Muscle of arm (tissue), 12 donors: ENCODE results near the gene GALT. TPM values are rescaled to one million over a fixed set of nuclear protein-coding genes. Genes with fewer than 3 reads are reported as not detected.

Experiments
- DNase-seq: peaks from one replicate; pipeline ENCODE4 v3.0.0-alpha.2; 2013
- polyA plus RNA-seq, 12 donors: library from polyadenylated mRNA; unstranded; fragments of 120-200 nt; gene quantifications; one replicate each; pipeline ENCODE4 v1.2.1, GENCODE V29; 2013; ENCODE audit not compliant: insufficient read length in 12 of 12

GALT gene
- polyA plus RNA-seq, 12 donors = 27.3 to 55.5 (median 38.8) TPM; not detected in 1

DNA sequence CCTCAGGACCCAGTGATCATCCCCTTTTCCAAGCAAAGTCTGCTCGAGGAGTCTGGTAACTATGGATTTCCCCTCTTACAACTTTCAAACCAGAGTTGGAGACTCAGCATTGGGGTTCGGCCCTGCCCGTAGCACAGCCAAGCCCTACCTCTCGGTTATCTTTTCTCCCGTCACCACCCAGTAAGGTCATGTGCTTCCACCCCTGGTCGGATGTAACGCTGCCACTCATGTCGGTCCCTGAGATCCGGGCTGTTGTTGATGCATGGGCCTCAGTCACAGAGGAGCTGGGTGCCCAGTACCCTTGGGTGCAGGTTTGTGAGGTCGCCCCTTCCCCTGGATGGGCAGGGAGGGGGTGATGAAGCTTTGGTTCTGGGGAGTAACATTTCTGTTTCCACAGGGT is 1.2 kb downstream of the GALT start:
- DNase-seq = no peak

DNA sequence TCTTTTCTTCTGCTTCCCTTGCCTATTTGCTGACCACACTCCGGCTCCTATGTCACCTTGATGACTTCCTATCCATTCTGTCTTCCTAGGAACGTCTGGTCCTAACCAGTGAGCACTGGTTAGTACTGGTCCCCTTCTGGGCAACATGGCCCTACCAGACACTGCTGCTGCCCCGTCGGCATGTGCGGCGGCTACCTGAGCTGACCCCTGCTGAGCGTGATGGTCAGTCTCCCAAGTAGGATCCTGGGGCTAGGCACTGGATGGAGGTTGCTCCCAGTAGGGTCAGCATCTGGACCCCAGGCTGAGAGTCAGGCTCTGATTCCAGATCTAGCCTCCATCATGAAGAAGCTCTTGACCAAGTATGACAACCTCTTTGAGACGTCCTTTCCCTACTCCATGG is 2.2 kb downstream of the GALT start:
- no peak for DNase-seq

DNA sequence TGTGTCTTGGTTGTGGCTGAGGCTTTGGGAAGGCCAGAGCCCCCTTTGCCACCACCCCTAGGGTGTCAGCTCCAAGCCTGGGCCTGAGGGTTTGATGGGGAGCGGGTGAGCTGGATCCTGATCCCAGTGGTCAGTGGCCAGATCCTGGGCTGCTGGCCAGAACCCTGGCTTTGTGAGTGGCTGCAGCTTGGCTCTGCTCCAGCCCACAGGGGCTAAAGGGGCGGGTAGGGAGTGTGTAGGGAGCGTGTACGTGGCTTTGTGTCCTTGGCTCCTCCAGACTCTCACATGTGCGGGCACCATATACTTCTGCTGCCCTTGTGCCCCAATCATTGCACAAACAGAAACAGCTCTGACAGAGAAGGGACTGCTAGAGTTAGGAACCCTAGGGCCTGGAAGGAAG is 4.3 kb downstream of the GALT start:
- DNase-seq = no peak

DNA sequence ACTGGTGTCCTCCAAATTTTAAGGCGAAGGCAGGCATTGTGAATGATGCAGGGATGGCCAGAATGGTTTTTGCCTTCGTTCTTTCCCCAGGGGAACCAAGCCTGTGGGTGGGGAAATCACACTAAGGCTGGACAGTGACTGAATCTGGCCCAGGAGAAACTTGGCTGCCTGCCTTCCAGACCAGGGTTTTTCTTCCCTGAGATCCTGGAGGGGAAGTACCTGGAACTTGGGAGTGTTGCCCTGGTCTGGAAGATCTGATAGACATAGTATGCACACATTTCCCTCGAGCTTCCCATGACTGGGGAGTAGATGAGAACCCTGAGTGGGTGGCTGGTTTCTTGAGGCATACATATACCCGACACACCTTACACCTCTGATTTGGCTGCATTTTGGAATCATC is 4.8 kb downstream of the GALT start:
- DNase-seq = no peak

DNA sequence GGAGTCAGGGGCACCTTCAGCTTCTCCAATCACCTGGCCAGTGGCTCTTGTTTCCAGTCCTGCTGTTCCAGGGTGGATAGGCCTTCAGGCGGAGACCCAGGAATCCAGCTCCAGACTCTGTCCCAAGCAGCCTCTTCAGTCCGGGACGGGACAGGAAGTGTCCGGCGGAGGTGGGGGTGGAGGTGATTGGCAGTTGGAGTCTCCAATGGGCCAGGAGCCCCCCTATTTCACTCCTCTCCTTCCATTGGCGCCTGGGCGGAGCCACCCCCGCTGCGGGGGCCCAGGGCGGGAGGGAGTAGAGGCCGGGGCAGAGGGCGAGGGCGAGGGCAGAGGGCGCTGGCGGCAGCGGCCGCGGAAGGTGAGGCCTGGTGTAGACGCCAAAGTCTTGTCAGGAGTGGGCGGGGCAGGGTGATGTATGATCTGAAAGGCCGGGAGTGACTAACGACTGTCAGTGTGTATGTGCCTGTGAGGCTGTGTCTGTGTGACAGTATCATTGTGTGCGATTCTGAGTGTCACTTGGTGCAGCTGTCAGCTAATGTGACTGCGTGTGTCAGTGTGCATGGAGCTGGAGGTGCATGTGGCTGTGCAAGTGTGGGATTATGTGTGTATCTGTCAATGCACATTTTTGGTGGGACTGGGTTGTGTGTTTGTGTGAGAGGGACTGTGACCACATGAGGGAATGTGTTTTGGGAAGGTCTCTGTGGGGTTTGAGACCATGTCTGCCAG is 5.6 kb downstream of the GALT start, which contains the start of gene IL11RA:
IL11RA (plus strand) TSS at position 310 of the 726 bp plus-strand sequence. CDS start 3,033 bp downstream, outside the sequence.
- peak; percentile 89 for DNase-seq

DNA sequence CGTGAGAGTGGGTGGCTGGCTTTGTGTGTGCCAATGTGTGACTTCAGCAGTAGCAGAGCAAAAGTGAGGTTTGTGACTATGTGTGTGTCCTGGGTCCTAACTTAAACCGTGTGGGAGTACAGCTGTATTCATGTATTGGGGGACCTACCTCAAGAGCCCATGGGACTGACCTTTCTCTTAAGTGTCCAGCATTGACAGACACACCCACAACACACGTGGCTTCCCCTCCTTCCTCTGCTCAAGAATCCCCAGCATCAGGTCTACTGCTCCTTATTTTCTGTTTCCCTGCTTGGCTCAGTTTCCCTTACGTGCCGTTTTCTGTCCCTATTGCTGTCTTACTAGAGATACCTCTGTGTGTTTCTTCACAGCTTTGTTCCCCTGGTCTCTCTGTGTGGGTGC is 6.1 kb downstream of the GALT start:
- no peak for DNase-seq

DNA sequence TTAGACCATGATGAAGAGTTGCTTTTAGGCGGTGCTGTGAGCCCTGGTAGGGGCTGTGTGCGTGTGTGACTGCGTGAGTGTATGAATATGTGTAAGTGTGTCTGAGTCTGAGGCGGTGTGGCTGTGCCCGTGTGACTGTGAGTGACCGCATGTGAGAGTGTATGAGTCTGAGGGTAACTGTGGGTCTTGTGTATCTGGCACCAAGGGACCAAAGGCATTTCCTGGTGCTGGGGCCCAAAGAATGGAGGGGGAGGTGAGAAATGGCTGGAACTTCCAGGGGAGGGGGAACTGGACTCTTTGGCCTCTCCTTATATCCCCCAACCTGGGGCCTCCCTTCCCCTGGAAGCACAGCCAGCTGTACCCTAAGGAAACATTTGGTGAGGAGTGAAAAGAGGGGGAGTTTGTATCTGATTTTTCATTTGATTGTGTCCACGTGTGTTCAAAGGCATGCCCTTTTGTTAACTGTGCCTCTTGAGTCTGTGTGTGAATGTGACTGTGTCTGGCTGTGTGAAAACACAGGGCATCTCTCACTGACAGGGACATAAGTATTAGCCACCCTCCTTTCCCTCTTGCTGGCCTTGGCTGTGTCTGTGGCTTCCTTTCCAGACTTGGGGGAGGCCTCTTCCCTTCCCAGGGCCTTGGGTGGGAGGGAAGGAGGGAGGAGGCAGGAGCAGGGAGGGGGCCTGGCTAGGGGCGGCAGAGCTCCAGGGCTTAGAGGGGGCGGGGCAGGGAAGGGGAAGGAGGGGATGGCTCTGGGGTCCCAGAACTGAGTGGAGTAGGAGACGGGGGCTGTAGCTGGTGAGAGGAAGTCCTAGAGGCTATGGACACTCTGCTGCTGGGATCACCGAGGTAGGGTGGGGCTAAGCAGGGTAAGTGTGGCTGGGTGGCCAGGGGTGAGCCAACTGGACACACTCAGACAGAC is 6.9 kb downstream of the GALT start:
- DNase-seq = peak; percentile 77

DNA sequence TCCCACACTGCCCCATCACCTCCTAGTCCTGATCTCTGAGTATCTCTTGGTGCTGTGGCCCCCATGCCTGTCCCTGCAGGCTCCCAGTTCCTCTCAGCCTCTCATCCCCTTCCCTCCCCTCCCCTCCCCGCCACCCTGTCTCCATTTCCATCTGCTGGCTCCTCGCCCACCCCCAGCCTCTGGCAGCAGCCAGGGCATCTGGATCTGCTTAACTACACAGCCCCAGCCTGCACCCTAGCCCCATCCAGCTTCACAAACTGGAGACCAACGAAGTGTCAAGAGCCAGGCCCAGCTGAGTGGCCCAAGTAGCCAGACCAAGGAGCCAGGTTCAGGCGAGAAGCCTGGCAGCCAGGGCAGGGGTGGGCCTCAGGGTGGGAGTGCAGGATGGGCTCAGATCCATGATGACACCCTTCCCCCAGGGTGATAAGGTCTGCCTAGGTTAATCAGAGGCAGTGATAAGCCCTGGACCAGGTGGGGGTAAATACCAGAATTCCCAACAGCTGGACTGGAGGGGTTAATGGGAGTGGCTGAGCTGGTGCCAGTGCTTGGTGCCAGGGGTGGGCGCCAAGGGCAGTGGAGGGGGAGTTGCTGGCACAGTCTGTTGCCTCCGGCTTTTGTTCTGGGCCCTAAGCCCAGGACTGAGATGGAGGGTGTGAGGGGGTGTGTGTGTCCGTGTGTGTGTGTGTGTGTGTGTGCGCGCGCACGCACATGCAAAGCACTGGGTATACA is 8.0 kb downstream of the GALT start:
- peak; percentile 84 for DNase-seq

DNA sequence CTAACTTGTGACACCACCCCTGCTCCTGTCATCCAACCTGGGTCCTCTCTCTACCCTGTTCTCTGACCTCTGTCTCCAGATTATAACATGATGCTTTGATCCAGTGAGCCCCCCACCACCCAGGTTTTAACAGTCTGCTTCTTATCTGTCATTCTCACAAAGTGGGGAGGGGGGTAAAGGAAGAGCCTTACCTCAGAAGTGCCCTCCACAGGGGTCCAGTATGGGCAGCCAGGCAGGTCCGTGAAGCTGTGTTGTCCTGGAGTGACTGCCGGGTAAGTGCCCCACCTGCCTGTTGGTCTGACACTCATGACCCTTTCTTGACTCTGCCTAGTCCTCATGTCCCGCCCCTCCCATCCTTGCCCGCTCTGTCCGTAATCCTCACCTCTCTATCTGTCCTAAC is 8.9 kb downstream of the GALT start:
- DNase-seq = no peak

DNA sequence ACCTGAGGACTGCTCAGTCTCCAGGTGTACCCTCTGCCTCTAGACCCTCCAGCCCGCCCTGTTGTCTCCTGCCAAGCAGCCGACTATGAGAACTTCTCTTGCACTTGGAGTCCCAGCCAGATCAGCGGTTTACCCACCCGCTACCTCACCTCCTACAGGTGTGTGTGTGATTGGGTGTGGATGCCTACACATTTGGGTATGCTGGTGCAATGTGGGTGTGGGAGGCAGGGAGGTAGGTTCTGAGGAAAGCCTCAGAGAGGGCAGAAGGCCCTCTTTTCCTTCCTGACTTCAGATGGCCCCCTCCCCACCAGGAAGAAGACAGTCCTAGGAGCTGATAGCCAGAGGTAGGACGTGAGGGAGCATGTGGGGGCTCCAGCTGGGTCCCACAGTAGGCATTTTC is 10.5 kb downstream of the GALT start:
- no peak for DNase-seq

DNA sequence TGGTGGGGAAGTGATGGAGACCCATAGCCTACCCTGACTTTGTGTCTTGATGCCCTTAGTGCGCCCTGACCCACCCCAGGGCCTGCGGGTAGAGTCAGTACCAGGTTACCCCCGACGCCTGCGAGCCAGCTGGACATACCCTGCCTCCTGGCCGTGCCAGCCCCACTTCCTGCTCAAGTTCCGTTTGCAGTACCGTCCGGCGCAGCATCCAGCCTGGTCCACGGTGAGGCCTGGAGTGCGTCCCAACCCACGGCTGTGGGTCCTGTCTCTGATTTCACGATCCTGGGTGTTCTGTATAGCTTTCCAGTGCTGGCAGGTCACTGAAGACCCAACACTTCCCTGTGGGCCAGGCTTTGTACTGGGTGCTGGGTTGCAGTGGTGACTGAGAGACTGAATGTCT is 12.0 kb downstream of the GALT start:
- DNase-seq = no peak

DNA sequence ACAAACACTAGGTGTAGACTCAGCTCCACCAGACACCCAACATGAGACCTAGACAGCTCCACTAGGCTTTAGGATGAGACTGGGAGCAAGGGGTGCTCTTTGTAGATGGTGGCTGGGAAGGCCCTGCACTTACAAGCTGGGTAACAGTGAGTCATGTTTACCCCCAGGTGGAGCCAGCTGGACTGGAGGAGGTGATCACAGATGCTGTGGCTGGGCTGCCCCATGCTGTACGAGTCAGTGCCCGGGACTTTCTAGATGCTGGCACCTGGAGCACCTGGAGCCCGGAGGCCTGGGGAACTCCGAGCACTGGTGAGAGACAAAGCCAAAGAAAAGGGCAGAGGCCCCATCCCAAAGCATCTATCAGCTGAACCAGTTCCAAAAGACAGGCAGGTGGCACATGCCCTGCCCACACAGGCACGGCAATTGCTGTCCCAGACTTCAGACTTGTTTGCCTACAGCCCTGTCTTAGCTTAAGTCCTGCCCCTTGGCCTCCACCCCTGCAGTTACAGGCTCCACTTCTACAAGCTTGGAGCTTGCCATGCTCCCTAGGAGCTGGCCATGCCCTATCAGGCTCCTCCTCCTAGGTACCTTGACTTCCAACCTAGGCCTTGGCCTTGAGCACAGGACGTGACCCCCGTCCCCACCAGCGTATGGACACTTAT is 13.2 kb downstream of the GALT start:
- DNase-seq = no peak

DNA sequence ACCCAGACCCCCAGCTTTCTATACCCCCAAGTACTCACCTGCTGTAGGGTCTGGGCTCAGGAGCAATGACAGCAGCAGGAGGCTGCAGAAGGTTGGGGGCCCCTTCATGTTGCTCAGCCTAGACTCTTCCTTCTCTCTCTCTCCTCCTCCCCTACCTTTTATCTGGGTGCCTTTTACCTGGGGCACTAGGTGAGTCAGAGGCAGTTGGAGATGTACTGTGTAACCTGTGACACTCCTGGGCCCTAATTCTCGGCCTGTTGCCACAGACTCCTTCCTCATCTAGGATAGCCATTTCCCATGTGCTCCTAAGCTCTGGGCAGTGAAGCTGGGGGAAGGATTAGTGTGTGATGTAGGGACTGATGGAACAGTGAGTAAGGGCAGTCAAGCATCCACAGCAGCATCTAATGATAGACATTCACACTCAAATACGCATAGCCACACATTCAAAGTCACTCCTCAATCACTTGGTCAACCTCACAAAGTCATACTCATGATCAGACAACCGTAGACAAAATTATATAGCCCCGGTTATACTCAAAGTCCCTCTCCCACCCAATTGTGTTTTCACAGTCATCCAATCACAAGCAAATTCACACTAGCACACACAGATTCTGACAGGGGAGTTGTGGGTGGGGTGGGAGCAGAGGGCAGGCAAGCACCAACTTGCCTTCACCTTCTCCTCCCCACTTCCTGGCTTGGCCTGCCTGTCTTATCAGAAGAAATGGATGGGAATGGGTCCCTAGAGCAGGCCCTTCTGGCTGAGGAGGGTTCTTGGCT is 16.2 kb downstream of the GALT start, which contains the start of gene CCL27:
CCL27 (minus strand) TSS at position 132 of the 777 bp plus-strand sequence; CDS start at position 108, 24 bp downstream.
- DNase-seq = no peak

DNA sequence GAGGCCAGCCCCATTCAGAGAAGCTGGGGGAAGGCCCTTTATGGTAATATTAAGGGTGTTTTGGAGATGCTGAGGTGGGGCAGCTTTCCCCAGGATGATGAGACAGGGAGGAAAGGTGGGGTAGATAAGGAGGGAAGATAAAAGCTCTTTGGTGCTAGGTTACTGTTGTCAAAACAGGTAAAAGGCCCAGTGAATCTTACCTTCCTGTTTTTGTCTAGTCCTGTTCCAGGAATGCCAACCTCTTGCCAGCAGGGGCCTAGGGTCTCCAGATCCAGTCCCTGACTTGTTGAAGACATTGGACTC is 16.8 kb downstream of the GALT start:
- no peak for DNase-seq

DNA sequence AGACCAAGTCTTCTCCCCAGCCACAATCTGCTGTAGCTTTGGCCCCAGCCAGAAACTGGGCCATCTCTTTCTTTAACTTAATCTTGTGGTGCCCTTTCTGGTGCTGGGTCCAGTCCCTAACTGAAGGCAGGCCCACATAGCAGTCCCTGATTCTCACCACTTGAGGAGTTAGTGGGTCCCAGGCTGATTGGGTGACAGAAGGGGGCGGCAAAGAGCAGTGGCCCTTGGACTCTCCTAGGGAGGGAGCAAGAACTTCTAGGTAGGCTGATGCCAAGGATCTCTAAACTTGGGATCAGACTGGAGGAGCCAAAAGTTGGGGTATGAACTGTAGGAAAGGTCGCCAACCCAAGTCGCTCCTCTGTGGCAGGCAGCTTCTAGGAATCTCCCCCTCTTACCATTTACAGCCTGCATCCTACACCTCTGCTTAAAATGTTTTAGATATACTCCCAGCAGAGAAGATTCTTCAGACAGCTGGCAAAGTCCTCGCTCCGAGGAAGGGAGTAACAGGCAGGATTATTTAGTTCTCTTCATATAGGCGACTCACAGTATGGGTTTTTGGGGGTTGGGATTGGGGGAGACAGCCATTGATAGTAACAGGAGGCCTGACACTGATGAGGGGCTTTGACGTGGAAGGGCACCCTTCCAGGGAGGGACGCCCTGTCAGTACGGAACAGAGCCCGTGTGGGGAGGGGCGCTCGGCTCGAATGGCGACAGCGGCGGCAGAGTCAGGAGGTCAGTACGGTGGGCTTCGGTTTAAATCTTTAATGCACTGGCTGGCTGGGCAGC is 18.0 kb downstream of the GALT start:
- DNase-seq = peak; percentile 73

DNA sequence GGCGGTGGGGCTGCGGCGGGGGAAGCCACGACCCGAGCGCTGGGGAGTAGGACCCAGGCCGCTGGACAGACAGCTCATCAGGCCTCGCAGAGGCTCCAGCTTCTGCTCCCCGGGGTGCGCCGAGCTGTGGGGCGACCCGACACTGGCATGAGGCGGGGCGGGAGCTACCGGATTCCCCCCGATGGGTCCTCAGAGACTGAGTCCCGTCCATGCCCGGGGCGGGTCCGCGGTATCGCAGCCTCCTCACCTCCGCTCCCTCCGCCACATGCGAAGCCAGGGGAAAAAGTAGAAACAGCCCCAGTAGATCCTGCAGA is 18.5 kb downstream of the GALT start:
- no peak for DNase-seq

DNA sequence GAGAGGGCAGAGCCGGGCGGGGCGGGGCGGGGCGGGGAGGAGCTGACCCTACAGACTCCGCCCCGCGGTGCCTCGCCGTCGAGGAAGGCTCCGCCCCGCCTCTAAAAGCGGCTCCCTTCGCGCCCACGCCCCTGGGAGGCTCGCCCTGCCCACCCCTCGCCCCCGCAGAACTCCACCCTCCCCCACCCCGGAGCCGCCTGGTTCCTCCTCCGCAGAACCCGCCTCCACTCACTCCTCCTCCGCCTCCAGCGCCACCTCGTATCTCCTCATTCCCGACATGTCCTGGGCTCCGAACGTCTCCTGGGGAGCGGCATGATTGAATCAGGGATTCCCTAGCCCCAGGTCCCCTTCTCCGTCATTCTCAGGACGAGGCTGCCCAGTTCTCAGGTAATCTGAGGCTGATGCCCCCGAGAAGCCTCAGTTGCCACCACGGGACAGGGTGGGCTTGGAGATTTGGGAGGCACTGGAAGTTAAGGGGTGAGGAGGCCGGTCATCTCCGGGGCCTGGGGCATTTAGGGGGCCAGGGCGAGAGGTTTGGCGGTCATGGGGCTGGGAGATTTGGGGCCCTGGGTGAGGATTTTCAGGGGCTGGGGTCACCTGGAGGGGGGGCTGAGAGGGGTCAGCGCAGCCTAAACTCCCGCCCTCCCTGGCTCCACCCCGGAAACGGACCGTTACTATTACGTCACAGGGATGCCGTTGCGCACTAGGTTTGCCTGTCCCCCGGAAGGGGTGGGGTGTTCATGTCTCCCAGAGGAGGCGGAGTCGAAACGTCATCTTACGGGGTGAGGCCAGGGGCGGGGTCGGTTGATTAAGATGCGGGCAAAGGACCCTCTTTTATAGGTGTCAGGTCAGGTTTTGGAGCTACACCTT is 19.1 kb downstream of the GALT start:
- DNase-seq = peak; percentile 95

DNA sequence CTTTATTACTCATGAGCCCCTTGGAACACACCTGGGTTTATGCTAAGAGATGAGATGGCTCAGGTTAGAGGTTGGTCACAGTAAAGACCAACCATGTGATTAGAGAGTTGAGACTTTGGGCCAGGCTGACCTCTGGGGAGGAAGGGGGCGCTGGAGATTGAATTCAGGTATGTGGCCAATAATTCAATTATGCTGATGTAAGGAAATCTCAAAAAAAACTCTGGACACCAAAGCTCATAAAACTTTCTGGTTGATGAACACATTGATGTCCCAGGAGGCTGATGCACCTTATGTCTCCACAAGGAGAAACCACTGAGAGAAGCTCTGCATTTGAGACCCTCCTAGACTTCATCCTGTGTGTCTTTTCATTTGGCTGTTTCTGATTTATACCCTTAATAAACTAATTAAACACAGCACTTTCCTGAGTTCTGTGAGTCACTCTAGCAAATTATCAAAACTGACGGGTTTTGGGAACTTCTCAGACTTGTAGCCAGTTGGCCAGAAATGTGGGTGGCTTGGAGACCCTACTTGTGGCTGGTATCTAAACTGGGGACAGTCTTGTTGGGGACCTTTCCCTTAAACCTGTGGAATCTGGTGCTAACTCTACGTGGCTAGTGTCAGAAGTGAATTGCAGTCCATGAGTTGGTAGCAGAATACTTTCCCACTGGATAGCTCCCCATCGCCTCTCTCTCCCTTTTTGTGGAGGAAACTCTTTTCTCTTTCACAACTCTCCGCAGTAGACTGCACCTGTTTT is 23.5 kb downstream of the GALT start:
- DNase-seq = no peak

DNA sequence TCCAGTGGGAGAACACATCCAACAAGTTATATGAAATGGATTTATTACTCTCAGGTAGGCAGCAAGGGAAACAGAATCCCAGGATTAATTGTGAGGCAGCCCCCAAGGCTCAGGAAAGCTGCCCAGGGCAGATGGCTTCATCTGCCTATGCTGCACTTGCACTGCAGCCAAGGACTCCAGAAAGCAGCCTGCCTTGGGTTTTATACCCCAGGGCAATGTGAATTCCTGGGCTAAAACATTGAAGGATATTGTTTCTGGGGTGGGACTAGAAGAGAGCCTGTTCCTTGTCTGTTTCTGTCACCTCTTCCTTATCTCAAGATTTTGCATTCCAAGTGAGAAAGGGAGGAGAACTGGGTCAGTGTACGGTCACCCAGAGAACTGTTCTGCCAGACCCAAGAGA is 24.8 kb downstream of the GALT start:
- no peak for DNase-seq
